Dermis microvascular lymphatic vessel endothelial cell (primary cell): ENCODE measurements around the gene DLGAP1. TPM values are rescaled to one million over a fixed set of nuclear protein-coding genes. Genes with fewer than 3 reads are reported as not detected.

ENCODE experiments used
- DNase-seq, 2 donors: peaks; one replicate each; pipeline versions ENCODE4 v3.0.0 to v3.0.0-alpha.2; 2010; ENCODE audit warnings: low read depth in 2 of 2
- total RNA-seq: library from RNA; depleted of rRNA; stranded (reverse); fragments of >200 nt; gene quantifications from 2 replicates; pipeline ENCODE4 v1.2.1, GENCODE V29; 2014

Gene DLGAP1
- total RNA-seq, 1 donor from 2014 or later, result 0.13 TPM

DNA sequence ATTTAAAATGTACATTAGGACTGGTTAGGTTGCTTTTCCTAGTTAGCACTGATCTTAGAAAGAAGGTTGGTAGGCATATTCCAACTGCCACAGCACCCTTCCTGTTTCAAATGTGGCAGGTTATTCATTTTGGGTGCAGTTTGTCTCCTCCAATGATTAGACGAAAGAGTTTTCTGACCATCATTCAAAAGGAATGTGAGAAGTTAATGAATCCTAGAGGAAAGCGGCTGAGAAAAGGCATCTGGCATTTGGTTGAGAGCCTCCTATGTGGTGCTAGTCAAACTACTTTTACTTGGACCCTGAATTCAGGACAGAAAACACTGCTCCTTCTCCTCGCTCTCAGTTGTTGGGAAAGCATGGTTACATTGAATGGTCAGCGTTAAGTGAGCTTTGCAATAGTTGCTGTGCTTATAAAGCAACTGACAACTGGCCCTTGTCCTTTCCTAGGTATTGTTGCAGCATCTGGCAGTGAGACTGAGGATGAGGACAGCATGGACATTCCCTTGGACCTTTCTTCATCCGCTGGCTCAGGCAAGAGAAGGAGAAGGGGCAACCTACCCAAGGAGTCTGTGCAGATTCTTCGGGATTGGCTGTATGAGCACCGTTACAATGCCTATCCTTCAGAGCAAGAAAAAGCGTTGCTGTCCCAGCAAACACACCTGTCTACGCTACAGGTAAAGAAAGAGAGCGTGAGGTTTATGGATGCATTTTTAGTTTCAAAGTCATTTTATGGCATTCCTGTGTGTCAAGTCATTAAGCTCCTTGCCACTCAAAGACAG lies 999.0 kb downstream of the DLGAP1 start:
- no peak for DNase-seq

DNA sequence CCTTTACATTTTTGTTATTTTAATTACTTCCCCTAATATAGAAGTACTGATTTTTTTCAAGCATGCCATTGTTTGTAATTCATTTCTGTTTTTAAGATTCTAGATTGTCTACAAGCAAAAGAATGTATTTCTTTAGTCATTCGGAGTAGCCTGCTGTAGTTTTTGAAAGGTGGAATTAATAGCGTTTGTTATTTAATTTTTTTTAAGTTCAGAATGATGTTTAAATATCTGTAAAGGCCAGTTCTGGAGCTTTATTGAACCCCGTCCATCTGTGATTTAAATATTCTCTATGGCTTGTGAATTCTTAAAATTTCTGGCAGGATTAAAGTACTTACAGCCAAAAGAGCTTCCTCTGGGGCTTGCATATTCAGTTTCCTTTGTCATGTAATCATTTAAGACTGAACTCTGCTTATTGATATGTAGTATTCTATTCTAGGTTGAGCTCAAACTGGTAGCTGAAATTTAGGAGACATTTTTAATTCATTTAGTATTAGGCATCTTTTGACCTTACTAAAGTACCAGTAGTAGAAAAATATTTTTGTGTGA lies 999.9 kb downstream of the DLGAP1 start:
- no peak for DNase-seq

DNA sequence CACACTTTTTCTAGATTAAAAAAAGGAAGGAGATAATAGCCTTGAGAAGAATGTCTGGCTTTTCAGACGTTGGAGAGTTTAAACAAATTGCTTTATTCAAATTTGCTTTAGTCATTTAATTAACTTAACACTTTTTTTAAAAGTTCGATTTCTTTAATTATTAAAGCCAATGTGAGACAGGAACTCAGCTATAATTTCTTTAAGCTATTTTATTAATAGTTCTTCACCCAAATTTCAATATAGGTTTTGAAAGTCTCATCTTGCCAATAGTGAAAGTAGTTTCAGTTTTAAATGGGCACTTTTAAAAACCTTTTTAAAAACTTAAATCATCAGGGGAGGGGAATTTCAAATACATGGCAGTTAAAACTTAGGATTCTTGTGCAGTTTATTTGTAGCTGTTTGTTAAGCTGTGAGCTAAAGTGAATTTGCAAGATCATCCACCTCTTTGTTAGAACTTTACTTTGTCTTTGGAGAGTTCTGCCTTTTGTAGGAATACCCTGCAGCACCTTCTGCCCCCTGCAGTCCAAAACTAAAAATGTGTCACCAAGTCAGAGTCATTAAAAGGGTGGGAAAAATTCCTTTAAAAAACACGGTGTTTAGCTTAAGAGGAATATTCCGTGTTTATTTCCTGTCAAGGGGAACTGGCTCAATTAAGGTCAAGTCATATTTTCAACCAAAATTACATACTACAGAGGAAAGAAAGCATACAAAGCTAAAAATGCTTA lies 1000.6 kb downstream of the DLGAP1 start:
- peak; percentile 72 to 88 for DNase-seq

DNA sequence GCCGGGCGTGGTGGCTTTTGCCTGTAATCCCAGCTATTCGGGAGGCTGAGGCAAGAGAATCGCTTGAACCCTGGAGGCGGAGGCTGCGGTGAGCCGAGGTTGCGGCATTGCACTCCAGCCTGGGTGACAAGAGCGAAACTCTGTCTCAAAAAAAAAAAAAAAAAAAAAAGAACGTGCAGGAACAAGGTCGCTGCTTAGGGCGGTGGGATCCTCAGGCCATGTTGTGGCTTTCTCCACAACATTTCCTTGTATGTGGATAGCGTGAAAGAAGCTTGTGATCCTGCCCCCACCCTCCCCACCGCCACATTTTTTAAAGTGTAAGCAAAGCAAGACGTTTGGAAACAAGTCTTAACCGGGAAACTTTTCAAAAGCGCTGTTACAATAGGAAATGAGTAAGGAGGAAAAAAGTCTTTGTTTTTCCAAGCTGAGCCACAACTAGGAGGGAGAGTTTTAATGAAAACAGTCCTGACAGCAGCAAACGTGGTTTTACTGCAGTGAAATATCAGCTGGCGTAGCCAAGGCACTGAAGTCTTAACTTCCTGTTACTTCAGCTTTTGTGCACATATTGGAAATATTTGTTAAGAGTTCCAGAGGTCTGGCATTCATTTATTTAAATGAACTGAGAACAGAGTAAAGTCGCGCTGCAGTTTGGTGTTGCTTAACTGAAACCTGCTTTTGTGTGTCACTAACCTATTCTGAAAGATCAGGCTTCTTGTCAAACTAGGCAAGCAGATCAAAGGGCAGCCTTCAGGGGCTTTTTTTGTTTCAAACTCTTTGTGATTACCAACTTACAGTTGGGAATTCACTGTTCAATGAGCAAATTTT lies 1001.4 kb downstream of the DLGAP1 start:
- DNase-seq, result peak; percentile 64 to 93

DNA sequence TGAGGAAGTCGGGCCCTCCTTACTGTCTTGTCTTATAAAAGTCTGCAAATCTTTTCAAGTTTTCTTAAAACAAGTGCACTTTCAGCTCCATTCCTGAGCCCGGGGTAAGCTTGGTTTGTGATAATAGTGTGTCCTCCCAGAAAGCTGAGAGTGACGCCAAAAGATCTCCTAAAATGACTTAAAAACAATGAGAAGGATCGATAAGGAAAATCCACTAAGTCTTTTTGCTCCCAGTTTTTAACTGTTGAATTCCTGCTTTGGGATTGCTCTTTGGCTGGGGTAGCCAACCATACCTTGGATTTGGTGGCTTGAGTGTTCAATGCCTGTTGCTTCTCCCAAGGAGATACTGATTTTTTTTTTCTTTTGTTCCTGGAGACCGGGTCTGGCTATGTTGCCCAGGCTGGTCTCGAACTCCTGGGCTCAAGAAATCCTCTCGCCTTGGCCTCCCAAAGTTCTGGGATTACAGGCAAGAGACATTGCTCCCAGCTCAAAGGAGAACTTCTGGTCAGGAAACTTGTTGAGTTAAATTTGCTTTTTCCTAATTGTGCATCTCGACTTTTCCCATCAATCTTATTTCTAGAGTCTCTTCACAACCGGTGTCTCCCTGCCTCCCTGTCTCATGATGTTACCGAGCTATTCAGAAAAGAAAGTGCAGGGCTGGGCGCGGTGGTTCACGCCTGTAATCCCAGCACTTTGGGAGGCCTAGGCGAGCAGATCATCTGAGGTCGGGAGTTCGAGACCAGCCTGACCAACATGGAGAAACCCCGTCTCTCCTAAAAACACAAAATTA lies 1002.2 kb downstream of the DLGAP1 start:
- peak in 1 of 2 donors; percentile 29 for DNase-seq

DNA sequence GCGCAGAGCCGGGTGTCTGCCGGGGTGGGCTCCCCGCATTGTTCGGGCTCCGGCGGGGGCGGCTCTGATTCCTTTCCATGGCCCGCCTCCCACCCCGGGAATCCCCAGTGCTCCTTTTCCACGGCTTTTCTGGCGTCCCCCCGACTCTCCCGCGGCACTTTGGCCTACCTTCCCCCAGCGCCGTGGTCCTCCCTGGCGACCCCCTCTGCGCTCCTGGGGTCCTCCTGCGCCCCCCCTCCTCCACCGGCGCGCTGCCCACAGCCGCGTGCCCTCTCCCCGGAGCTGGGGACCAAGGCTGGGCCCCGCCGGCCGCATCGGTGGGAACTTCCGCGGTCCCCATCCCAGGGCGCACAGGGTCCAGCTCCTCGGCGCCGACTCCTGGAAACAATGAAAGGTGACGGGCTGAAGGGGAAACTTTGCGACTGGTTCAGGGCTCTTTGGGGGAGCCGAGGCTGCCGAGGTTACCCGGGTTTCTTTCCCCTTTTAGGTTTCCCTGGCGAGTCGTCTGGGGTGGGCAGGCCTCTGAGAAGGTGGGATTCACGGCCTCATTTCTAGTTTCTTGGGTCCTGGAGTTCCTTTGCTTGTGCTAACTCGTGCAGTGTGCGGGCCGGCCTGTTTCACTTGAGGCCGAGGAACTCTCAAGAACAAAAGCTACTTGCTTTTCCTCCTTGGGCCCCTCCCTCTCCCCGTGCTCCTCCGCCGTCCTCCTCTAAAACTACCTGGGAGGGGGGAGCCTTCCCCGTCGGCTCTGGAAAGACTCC lies 1002.9 kb downstream of the DLGAP1 start:
- DNase-seq, result peak in 1 of 2 donors; percentile 64

DNA sequence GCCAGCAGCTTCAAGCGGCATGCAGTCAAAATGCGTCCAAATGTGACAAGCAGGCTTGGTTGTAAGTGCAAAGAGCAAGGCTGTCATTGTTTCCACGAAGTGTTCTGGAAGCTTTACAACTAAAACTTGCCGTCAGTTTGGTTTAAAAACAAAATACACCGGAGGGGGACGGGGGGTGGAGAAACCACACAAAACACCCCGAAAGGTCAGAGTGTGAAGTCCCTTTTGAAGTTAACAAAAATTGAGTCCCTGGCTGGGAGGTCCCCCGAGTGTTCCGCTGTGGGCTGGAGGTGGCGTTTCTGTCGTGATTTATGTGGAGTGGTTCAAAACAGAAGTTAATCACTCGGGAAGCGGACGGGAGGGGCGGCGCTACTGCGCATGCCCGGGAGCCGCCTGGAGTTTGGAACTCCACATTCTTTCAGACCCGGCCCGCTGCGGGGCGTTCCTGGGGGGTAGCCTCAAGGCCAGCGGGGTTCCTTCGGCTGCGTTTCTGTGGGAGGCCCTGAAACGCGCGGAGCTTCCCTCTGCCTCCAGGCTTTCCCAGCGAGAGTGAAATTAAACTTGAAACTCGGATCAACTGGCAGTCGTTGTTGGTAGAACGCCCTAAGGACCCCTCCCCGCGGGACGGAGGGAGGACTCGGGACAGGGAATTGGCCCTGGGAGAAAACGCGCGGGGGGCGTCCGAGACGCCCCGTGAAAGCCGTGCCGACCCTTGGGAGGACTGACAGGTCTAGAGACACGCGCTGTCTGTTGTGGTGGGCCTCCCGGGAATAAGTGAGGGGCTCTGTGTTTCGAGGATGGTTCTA lies 1003.7 kb downstream of the DLGAP1 start:
- peak; percentile 85 to 94 for DNase-seq

DNA sequence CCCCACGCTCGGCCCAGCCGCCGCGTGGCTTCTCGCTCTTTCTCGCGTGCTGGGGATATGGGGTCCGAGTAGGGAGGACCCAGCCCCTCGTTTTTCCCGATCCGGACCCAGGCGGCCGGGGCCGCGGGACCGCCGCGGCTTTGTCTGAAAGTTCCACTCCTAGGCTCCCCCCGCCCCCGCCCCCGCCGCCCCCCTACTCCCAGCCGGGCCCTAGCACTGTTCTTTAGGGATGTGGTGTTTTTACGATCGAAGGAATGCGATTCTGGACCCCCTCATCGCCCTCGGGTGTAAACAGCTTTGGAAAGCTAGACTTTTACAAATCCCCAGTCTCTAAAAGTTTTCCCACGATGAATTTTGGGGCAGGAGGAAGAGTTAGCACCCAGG lies 1004.3 kb downstream of the DLGAP1 start:
- no peak for DNase-seq

DNA sequence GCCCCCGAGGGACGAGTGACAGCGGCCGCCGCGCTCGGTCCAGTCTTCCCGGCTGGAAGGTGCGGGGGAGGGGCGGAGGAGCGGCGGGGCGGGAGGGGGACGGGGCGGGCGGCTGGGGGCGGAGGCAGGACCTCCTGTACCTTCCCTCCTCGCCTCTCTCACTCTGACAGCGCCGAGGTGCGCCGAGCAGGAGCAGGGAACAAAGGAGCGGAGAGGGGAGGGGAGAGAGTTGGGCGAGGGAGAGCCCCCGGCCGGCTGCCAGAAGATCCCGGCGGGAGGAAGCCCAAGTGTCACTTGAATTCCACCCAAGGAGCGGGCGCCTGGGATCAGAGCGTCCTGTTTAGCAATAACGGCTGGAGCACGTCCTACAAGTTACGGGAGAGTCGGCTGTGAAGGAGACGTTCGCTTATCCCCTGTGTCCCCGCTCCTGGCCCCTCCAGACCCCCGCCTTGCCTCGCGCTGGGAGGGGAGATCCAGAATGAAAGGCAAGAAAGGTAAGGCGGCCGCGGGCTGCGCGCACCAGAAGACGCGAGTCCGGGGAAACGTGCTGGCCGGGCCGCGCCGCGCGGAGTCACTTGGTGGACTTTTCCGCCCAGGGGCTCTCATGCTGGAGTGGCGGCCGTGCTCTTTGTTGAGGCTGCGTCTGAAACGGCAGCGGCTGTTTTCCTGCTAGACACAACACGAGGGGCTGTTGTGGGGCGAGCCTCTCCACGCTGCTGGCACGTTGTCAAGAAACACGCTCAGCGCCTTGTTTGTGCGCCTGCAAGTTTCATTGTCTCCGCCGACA lies 1004.9 kb downstream of the DLGAP1 start, which contains the start of gene TGIF1:
TGIF1 (plus strand) TSS at position 161 of the 787 bp plus-strand sequence; CDS start at position 479, 318 bp downstream.
- peak; percentile 18 to 86 for DNase-seq

DNA sequence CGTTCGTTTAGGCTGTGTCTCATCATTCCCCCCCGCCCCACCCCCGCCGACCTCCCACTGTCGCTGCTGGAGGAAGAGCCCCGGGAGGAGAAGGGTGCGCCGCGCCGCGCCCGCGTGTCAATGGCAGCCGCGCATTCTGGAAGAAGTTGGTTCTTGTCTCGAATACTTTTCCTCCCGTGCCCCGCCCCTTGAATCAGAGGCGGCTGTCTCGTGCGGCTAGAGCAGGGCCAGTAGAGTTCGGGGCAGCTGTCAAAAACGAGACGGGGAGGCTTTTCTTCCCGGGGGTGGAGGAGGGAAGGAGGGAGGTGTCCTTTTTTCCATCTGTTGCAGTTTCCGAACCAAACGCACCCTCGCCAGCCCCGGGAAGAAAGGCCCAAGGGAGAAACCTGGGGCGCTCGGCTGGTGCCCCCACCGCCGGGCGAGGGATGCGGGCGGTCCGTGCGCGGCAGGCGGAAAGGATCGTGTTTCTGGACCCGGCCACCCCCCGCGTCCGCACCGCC lies 1005.5 kb downstream of the DLGAP1 start:
- DNase-seq, result no peak

DNA sequence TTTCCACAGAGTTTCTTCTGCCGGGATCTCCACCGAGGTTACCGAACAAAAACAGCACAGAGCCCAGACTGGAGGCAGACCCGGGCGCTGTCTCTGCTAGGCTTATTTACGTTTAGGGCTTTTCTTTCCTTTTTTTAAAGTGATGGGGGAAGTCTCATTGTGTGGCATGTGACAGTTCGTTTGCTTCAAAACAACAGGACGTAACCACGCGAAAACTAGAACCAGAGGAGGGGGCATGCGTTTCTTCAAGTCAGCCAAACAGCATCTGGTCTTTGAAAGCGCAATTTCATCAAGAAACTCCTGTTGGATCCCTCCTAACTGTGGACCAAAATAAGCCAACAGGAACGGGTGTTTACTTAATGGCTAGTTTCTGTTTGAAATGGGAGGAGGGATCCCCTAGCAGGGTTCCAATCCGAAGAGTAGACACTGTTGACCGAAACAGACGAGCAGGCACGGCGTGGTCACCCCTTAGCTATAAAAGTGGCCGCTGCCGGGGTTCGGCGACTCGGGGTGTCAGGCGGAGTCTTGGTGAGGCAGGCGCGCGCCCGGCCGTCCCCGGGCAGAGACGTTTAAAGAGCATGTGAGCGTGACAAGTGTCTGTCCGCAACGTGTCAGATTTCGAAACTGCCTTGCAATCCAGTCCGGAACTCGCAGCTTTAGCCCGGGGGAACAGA lies 1006.1 kb downstream of the DLGAP1 start:
- DNase-seq, result peak; percentile 62 to 88

DNA sequence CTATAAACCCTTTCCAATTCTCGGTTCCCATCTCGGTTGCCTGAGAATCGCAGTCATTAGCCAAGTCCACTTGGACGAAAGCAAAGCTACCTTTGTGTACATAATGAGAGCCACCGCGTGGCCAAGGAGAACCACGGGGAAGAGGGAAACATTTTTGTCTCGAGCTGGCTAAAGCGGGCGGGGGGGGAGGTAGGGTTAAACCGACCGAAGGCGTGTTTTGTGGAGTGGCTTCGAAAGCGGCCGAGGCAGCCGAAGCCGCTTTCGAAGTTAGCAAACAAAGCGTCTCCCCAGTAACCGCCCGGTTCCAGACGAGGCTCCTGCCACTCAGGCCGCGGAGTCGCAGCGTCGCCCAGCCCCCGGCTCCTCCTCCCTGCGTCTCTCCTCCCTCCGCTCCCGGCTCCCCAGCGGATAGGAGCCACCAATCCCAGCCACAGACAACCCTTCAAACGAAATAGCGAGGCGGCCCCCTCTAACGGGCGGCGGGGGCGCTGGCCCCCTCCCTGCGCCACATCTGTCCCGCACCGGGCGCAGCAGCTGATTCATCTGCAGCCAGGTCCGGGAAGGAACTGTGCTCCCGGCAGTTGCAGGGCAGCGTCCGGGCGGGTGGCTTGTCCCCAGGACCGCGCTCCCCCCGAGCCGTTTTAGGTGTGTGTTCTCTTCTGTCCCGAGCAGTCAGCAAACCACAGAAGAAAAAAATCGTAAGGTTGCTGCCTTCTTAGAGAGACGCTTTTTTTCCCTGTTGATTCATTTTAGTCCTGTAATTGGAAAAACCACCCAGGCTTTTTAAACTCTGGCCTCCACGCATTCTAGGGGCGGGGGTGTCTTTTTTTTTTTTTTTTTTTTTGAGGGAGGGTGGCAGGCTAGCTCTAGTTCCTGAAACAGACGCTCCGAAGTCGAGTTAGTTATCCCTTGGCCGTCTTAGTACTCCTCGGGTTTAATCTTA lies 1006.9 kb downstream of the DLGAP1 start:
- peak; percentile 87 to 99 for DNase-seq

DNA sequence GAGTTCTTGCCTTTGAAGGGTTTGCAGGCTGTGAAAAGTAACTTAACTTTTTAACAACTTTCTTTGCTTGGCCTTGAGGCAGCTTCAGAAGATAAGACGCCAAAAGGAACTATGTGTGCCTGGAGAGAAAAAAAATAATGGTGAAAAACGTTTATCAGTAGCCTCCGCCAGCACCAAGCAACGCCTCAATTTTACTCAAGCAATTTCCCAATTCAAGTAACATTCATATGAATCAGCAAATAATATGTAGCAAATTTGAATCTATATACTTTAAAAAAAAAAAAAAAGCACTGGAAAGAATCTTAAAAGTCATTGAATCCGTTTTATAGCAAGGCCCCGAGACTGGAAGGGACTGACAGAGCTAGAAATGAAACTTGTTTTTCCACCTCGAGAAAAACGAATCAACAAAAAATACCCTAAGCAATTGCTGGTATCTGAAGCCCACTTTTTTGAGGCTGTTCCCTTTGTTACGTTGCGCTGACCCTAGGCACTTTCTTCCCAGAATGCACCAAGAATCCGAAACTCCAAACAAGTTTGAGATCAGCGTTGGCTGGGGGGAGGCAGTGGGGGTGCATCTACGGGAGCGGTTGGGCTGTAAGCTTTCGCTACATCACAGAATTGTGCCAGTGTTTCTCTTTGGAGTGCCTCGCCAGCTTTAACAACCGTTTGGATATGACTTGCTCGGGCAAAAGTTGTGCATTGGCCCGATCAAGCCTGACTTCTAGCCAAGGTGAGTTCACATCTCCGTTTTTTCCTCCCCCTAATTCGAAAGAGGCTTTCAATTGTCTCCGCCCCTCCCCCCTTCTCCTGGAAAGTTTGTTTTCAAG lies 1007.8 kb downstream of the DLGAP1 start:
- peak; percentile 22 to 60 for DNase-seq
